Muscle of back (tissue), 11 donors: Measurements from ENCODE around the gene CFAP61. TPM values are rescaled to one million over a fixed set of nuclear protein-coding genes. Genes with fewer than 3 reads are reported as not detected.

Experiments
- DNase-seq, 3 donors: peaks; one replicate each; pipeline versions ENCODE4 v3.0.0 to v3.0.0-alpha.2; 2013
- polyA plus RNA-seq, 10 donors: library from polyadenylated mRNA; unstranded; fragments of 120-200 nt; gene quantifications; one replicate each; pipeline ENCODE4 v1.2.1, GENCODE V29; 2013; ENCODE audit not compliant: insufficient read length in 10 of 10

CFAP61 gene
- polyA plus RNA-seq, 10 donors: 1.9 to 10.4 (median 4.1) TPM

DNA sequence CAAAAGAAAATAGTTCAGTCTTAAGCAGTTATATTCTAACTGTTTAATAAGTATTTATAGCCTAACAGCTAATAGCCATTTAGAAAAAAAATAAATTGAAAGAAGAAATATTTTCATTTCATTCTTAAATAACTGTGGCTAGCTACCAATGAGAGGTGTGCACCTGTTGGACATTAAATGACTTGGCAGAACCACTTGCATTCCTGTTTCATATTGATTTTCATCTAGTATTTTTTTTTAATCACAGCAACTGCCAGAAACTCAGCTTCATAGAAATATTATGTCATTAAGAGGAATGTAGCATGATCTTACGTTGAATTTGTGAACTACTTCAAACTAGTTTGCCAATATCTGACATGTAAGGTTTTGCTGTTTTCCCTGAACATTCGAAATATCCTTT lies 25.0 kb upstream of the CFAP61 start:
- DNase-seq: no peak

- DNase-seq: no peak
Measured at GRCh38 chr20:20031790-20032189, 20.5 kb upstream of the CFAP61 start.

GRCh38 chr20:20034486-20034885 lies 17.8 kb upstream of the CFAP61 start:
- DNase-seq: no peak

GRCh38 chr20:20036756-20037155 lies 15.6 kb upstream of the CFAP61 start:
- DNase-seq: no peak

DNA sequence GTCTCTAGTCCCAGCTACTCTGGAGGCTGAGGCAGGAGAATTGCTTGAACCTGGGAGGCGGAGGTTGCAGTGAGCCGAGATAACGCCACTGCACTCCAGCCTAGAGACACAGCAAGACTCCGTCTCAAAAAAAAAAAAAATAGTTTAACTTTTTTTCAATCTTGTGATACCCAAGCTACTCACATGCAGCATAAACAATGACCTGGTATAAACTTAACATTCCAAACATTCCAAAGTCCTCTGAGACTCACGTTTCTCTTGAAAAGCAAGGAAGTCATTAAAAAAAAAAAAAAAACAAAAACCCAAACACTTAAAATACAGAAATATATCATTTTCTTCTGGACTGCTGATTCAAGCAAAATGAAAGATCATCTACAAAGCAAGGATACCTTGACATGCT lies 14.4 kb upstream of the CFAP61 start:
- no peak for DNase-seq

DNA sequence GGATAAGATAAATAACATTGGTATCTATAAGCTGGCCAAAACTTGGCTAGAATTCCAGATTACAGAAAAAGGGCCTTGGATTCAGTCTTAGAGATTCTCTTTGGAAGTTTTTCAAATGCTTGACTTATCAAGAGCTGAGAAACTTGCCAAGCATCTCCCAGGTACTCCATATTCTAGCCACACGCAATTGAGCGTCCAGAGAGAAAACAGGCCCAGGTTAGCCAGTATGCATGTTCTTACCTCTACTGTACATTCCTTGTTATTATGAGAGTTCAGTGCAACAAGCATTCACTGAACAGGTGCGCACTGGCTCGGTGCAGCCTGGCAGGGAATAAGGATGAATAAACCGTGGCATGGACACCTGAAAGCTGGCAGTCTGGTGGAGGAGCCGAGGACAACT lies 13.7 kb upstream of the CFAP61 start:
- no peak for DNase-seq

DNA sequence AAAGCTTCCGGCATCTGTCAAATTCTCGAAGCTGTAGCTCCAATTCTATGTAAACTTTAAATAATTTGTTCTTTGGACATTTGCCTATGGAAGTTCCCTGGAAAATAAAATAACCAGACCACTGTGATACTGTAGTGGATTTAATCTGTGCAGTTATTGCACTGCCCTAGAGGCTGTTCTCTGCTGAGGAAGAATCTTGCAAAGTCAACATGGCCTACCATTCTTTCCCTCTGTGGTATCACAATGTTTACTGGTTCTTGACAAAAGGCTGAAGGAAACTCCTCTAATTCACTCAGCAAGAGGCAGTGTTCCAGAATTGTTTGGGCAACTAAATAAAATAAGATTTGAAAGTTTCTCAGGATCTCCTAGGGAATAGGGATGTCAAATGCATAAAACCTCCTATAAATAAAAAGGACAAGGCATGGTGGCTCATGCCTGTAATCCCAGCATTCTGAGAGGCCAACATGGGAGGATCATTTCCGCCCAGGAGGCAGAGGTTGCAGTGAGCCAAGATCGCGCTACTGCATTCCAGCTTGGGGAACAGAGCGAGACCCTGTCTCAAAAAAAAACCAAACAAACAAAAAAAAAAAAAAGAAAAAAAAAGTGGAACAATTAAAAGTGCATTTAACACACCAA lies 12.5 kb upstream of the CFAP61 start:
- no peak for DNase-seq

DNA sequence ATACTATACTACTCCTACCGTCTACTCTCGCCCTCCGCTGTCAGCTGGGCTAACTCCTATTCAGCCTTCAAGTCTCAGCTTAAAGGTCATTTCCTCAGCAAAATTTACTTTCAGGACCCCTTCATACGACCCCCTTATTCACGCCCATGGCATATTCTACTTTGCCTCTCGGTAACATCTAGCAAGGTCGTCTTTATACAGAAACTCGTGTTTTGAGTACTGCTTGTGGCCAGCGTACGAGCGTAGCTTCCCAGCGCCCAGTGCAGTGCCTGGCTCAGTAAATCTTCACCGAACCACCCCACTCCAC lies 612 bp upstream of the CFAP61 start:
- DNase-seq: peak in 1 of 3 donors; percentile 6

DNA sequence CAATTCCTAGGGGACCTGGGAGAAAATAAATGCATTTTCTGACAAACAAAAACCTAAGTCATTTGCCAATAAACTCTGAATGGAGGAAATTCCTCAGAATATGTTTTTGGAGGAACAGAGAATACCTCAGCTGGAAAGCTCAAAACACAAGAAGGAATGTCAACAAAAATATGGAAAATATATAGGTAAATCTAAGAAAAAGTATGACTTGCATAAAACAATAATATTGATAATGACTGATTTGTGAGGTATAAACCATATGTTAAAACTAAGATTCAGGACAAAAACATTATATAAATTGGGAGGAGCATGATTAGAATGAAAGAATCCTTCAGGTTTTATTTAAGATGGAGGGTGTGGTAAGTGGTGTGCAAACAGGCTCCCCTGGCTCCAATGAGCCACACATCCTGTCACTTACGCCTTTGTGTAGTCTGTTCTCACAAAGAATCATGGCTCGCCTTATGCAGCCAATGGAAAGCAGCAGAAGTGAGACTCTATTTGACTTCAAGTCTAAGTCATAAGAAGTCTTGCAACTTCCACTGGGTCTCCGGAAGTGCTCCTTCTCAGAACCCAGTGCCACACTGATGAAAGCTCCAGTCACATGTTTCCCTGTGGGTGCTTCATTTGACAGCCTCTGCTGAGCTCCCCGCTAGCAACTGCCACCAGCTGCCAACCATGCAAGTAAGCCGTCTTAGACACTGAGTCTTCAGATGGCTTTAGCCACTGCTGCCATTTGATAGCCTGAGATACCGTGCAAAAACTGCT lies 8.1 kb downstream of the CFAP61 start:
- DNase-seq: no peak

GRCh38 chr20:20063941-20064702 lies 11.8 kb downstream of the CFAP61 start:
- DNase-seq: no peak

DNA sequence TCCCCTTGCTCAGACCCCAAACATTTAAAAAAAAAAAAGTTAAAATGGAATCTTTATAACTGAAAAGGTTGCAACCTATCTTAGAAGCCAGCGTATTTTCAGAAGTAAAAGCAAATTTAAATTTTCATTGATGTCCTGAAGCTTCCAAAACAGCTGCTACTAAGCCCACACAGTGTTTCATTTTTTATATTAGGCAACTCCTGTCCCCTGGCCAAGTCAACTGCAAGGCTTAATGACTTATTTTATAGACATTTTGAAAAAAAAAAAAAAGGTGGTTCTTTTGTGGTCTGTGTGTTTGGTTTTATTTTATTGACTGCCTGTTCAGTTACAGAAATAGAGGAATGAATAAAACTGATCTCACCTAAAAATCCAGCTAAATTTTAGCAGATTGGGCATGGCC lies 13.0 kb downstream of the CFAP61 start:
- no peak for DNase-seq

DNA sequence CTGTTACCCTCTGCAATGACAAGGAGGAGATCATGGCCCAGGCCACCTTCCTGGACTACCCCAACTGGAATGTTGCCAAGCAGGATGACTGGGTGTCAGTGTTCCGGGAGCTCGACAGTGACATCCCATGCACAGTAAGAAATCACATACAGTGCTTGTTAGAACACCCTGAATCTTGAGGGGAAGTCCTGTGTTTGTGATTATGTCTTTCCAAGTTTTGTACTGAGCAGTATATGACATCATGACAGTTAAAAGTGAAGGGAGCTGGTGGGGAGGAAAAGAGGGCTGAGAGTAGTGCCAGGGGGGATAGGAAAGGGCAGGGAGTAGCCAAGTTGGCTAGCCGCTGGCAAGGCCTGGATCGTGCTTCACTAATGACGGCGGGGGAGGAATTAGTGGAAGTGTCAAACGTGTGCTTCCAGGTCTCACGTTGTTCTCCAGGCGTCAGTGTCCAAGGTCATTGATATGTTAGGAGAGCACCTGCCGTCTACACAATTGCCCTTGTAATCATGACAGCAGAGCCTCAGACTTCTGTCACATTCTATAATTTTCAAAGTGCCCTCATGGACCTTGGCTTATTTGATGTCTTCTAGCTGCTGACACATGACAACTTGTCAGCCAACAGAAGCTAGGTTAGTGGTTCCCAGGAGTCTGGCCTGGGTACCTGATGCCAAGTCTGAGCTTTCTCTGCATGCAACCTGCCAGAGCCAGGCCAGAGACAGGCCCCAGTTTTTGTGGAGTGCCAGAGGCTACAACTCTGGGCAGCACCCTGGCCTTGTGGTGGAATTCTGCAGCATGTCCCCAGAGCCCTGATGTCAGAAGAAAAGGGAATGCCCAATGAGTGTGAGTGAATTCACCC lies 18.8 kb downstream of the CFAP61 start:
- DNase-seq: no peak

GRCh38 chr20:20073801-20074371 lies 21.6 kb downstream of the CFAP61 start:
- no peak for DNase-seq

- no peak for DNase-seq
Measured at GRCh38 chr20:20075032-20075431, 22.7 kb downstream of the CFAP61 start.

GRCh38 chr20:20076297-20077065 lies 24.1 kb downstream of the CFAP61 start:
- DNase-seq: peak in 2 of 3 donors; percentile 45 to 65

DNA sequence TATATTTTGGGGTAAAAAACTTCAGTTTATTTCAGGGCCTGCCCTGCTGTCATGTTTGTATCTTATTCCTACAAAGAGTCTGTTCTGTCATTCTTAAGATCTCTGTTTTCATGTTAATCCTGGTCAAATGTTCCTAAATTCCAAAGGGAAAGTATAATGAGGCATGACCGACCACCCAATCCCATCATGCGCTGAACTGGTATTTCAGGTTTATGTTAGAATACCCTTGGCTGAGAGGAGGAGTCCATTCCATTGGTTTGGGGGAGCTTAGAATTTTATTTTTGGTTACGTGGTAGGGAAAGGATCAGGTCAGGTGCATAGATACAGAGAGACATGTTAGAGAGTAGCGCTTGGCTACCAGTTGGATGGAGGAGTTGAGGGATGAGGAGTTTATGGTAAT lies 25.7 kb downstream of the CFAP61 start:
- DNase-seq: no peak

GRCh38 chr20:20079102-20079784 lies 26.9 kb downstream of the CFAP61 start:
- no peak for DNase-seq

- DNase-seq: no peak
Measured at GRCh38 chr20:20083807-20084206, 31.5 kb downstream of the CFAP61 start.

- peak in 1 of 3 donors; percentile 60 for DNase-seq
Measured at GRCh38 chr20:20084296-20084752, 32.0 kb downstream of the CFAP61 start.

GRCh38 chr20:20085071-20085470 lies 32.7 kb downstream of the CFAP61 start:
- DNase-seq: peak in 2 of 3 donors; percentile 32 to 53
